Kidney tubule cell (primary cell): Measurements from ENCODE around the gene NFATC3.
A peak's percentile ranks its signal among the peaks of the same experiment; 100 is the strongest.

ENCODE experiments used
- DNase-seq: peaks from one replicate; pipeline ENCODE4 v3.0.0-alpha.2; 2018; ENCODE audit warnings: low spot score

The NFATC3 gene

DNA sequence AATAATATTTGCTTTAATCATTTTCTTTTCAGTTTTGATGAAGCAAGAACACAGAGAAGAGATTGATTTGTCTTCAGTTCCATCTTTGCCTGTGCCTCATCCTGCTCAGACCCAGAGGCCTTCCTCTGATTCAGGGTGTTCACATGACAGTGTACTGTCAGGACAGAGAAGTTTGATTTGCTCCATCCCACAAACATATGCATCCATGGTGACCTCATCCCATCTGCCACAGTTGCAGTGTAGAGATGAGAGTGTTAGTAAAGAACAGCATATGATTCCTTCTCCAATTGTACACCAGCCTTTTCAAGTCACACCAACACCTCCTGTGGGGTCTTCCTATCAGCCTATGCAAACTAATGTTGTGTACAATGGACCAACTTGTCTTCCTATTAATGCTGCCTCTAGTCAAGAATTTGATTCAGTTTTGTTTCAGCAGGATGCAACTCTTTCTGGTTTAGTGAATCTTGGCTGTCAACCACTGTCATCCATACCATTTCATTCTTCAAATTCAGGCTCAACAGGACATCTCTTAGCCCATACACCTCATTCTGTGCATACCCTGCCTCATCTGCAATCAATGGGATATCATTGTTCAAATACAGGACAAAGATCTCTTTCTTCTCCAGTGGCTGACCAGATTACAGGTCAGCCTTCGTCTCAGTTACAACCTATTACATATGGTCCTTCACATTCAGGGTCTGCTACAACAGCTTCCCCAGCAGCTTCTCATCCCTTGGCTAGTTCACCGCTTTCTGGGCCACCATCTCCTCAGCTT is 105.8 kb downstream of the NFATC3 start:
- no peak for DNase-seq

DNA sequence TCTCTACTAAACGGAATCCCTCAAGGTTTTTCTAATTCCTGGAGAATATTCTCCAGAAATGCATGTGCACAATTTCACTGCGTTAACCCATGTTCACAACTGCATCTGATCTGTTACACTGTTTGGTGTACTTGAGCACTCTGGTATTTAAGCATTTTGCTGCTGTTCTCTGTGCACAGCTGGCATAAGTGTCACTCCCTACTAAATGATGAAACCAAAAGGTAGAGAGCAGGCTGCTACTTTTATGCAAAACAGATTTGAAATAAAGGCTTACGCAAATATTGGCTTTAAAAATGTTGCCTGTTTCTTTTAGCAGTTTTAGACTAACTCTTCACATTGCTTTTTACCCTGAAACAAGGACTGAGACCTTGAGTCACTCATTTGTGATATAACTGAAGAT is 109.1 kb downstream of the NFATC3 start:
- no peak for DNase-seq

DNA sequence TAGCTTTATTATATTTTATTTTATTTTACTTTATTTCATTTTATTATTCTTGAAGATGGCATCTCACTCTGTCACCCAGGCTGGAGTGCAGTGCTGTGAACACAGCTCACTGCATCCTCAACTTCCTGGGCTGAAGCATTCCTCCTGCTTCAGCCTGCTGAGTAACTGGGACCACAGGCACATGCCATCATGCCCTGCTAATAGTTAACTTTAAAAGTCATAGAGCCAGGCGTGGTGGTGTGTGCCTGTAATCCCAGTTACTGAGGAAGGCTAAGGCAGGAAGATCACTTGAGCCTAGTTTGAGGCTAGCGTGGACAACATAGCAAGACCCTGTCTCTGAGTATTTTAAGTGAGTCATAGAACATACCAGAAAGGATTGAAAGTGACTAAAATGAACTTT is 112.1 kb downstream of the NFATC3 start:
- DNase-seq: peak; percentile 91

DNA sequence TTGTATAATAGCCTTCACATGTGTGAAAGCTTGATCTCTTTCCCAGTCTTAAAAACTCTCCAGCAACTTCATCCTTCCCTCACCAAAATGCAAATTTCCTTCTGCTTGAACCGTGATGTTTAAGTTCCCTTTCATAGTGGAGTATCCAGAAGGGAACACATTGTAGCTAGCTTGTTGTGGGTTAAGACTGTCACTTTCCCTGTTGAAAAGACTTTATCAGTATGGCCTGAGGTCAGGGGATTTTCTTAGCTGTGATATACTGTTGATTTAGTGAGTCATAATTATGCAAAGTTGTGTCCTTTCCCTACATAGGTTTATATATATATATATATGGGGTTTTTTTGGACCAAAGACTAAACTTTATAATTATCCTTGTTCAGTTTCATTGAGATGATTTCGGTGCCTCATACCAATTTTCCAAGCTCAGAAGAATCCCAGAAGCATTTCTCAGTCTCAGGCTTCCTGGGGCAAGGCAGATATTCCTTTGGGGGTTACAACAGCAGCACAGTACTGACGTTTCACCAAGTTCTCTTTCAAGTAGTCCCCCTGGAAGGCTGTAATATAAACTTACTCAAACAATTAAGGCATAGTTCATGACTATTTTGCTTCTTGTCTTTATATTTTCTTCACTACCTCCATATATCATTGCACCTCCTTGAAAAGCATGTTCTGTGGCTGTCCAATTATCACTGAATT is 115.1 kb downstream of the NFATC3 start:
- DNase-seq: no peak

- DNase-seq: no peak
Observed at GRCh38 chr16:68202091-68202519, 116.9 kb downstream of the NFATC3 start.

DNA sequence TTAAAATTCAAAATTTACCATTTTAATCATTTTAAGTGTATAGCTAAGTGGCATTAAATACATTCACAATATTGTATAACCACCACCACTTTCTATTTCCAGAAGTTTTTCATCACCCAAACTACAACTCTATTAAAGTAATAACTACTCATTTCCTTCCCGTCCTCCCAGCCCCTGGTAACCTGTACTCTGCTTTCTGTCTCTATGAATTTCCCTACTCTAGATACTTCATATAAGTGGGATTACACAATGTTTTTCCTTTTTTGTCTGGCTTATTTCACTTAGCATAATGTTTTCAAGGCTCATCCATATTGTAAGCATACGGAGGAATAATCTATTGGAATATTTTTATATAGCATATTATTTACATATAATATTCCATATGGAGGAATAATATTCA is 121.1 kb downstream of the NFATC3 start:
- DNase-seq: no peak

DNA sequence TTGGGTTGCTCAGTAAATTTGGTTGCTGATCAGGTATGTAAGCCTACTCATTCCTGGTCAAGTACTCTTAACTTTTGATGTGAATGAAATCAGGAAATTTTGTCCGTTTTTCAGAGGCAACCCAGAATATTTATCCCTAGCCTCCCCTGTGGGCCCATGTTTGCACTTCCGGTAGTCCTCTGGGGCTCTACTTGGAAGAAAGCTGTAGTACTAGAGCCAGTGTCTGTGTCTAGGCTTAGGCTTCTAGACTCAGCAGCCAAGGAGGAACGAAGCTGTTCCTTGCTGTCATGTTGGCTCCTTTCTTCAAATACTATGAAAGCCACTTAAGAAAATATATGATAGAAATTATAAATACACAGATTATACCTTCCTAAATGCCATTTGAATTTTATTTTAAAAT is 129.6 kb downstream of the NFATC3 start:
- DNase-seq: no peak

- no peak for DNase-seq
Observed at GRCh38 chr16:68215302-68215701, 130.1 kb downstream of the NFATC3 start.

DNA sequence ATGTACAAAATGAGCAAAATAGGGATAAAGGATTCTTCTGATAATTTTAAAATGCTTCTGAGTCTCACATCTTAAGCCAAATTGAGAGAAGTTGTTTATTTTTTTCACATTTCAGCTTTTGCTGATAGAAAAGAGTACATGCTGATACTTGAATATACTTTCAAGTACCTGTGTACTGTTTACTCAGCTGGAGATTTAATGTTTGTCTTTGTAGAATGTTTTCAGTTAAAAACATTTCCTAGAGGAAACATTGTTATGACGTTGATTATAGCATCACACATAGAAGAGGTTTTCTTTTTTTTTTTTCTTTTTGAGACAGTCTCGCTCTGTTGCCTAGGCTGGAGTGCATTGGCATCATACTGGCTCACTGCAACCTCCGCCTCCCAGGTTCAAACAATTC is 131.1 kb downstream of the NFATC3 start:
- DNase-seq: no peak

DNA sequence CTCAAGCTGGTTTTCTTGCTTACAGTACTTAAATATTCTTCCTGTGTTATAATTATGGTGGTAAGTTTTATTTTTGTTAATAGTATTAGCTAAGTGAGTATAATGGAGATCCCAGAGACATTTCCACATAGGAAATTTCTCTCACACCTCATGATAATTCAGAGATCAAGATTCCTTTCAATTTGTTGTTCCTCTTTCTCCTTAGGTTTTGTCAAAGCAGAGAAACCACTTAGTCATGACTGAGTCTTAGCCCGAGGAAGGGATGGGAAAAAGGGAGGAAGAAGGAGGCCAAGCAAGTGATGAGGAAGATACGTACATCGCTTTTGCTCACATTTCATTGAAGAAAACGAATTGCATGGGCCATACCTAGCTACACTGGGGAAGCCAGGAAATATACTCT is 132.3 kb downstream of the NFATC3 start:
- DNase-seq: no peak

- no peak for DNase-seq
Observed at GRCh38 chr16:68219725-68220351, 134.7 kb downstream of the NFATC3 start.

DNA sequence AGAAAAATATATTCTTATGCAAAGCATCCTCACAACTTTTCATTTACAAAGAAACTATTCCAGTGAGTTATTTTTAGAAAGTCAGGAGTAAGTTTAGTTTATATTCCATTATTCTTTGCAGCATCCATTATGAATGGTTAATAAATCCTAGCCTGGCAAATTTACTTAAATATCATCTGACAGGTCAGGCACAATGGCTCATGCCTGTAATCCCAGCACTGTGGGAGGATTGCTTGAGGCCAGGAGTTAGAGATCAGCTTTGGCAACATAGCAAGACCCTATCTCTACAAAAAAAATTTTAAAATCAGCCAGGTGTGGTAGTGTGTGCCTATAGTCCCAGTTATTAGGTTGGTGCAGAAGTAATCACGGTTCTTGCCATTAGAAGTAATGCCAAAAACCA is 137.9 kb downstream of the NFATC3 start:
- DNase-seq: no peak

GRCh38 chr16:68226116-68226515 is 140.9 kb downstream of the NFATC3 start:
- no peak for DNase-seq

DNA sequence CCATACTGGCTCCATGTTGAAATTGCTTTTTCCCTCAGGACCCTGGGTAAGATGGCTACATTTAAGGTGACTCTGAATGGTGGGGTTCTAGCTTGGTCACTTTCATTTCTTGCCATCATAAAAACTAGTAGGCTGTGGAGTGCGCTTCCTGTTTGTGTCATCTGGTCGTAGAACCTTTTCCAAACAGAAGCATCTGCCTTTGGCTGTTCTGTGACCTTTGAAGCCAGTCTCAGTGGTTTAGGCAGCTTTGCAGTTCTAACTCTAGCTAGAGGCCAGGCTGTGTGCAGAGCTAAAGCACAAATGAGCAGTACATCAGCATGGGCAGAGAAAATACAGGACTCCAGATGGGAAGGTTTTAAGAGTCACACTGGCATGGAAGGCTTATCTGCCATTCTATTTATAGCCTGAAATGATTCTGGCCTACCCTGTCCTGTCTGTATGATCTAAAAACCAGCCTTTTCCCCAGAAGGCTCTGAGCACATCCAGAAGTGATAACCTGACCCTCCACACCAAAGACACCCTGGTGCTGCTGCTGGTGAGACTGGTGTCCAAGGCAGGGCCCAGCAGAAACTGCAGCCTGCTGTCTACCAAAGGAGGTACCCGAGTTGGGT is 142.1 kb downstream of the NFATC3 start:
- no peak for DNase-seq

DNA sequence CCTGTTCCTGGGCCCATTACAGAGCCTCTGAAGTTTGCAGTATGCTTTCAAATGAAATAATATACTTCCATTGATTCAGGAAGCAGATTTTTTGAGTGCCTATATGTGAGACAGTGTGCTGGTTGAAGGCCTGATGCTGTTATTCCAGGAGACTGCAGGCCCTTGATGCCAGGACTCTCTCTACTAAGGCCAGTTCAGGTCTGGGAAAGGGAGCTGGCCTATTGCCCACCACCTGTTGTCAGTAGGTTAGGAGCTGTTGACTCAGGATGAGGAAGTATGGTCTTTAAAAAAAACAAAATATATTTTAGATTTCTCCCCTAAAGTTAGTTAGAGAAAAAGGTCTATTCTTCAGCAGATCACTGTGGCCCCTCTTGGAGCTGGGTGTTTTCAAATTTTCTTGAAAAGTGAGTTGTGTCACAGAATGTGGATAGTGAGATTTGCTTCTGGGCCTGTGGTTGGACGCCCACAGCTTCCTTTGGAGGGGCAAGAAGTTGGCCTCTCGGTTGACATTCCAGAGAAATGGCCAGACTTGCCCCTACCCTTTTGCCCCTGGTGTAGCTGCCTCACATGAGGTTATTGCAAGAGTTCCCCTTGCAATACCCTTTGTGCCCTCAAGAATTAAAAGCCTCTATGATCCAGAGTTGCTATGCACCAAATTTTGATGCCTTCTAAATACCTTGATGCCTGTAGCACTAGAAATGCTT is 142.8 kb downstream of the NFATC3 start:
- no peak for DNase-seq

DNA sequence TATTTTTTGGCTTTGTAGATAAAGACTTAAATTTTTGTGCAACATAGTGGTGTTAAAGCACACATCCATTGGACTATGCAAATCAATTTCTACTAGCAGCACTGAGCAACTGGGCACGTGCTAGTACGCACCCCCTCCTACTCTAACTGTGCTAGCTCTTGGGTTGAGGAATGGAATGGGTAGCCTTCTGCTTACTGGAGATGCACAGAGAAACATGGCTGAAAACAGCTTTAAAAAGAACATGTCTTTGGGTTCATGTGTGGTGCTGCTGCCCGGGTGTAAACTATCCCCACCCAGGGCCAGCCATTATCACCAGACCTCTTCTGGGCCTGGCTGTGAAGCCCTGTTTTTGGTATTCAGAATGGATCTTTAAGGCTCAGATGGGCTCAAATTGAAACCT is 143.5 kb downstream of the NFATC3 start:
- DNase-seq: no peak

DNA sequence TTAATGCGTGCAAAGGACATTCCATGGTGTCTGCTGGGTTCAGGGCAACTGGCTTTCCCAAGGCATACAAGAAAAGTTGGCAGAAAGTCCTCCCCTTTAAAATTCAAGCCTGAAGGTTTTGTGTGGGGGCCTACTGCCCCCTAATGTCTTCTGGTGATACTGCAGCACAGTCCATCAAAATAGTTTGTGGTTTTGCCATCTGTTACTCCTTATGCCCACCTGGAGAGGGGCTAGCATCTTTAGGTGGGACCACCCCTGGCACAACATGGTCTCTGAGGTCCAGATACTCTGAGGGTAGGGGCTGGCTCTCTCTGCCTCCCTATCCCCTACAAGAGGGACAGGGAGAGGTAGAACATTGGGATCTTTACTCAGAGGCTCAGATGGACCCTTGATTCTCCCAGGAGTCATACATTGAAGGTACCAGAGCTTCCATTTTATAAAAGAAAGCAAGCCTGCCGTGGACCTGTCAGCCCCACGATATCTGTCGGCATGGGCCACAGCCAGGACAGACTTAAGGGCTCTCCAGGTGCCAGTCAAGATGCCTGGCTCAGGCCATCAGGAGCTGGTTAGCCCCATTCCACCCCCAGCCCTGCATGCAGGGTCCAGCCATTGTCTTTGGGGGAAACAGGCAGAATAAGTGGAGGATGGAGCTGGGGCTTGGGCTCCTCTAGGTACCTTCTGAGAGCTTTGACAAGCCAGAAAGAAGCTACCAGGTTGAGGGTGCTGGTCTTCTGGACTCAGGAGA is 144.4 kb downstream of the NFATC3 start:
- DNase-seq: peak; percentile 70

DNA sequence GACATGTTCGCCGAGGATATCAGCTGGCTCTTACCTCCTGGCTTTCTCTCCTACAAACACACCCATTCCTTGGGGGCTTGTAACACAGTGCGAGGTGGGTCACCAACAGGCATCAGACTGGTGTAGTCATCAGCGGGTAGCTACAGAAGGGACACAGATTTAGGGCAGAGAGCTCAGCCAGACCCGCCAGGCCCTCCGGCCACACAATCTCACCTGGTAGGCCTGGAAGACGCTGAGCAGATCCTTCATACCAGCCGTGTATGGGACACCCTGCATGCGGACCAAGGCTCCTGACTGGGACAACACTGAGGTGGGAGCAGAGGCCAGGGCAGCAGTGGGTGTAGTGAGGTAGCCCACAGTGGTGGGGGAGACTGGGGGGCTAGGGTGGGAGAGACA is 145.0 kb downstream of the NFATC3 start:
- no peak for DNase-seq

GRCh38 chr16:68230956-68231355 is 145.8 kb downstream of the NFATC3 start:
- no peak for DNase-seq

DNA sequence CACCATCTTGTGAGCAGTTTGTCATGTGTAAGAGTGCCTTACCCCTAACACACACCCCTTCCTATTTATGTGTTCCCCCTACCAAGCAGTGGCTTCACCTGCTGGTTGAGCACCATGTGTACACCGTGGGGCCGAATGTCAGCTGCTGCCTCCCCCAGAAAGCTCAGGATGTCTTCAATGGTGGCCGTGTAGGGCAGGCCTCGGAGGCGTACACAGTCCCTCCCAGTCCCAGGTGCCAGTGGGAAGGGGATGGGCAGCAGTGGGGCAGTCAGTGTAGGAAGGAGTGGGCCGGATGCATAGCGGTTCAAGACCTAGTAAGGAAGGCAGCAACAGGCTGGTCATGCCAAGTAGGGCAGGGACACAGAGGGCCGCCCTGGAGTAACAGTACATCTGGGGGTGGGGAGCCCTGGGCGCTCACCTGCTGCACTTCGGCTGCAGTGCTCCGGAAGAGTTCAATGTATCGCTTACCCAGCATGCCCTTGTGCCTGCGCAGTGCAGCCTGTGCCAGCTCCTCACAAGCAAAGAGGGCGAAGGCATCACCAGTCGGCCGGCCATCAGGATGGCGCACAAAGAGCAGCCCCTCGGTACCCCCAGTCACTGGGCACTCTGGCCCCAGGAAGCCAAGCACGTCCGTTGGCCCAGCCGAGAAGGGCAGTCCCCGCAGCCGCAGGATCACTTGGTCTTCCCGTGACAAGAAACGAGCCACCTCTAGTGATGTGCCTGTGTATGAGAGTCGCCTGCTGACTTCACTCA is 146.4 kb downstream of the NFATC3 start:
- DNase-seq: no peak

DNA sequence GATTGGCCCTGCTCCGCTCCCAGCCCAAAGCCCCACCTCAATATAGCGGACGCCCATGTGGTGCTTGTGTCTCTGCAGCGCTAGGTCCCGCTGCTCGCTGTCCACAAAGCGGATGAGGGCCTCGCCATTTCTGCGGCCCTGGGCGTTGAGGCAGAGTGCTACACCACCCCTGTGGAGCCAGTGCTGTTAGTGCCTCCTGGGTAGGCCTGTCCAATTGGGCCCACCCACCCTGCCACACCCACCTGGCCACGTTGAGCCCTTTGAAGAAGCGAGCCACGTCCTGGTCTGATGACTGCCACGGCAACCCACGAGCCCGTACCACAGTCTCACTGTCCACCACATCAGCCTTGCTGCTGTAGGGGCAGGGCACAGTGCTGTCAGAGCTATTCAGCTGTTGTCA is 147.2 kb downstream of the NFATC3 start:
- DNase-seq: no peak
